PC-3 (cell line): Measurements from ENCODE around the gene MAP2. TPM values are rescaled to one million over a fixed set of nuclear protein-coding genes. Genes with fewer than 3 reads are reported as not detected.

ENCODE experiments used
- ATAC-seq: fragments of 200-7000 bp; cut with Tn5 transposase; 2 replicates; pipeline ENCODE4 v1.9.1; 2020; ENCODE audit warnings: mild to moderate bottlenecking, moderate library complexity
- BruUV-seq: library from RNA; stranded (reverse); fragments of 400-500 nt; replicated peaks from 2 replicates; lab custom pipeline; 2021; lab: Mats Ljungman, UMichigan
- CTCF ChIA-PET: fragments of 300-600 bp; sonication (Branson Sonifier 250); formaldehyde crosslinking; loops from one replicate; lab custom pipeline; 2022; ENCODE audit warnings: antibody characterized with exemption; lab: Charles Lee
- POLR2A ChIA-PET: fragments of 300-600 bp; sonication (Branson Sonifier 250); formaldehyde crosslinking; loops from one replicate; lab custom pipeline; 2022; ENCODE audit warnings: antibody characterized with exemption; ENCODE audit not compliant: unreplicated experiment; lab: Charles Lee
- DNase-seq: peaks from one replicate; pipeline ENCODE4 v3.0.0-alpha.2; 2015
- H2AFZ ChIP-seq: fragments of 300-600 bp; sonication (generic); 2 replicates; pipeline ENCODE4 v1.6.0; 2016; ENCODE audit warnings: antibody characterized with exemption, low read length
- H3F3A ChIP-seq: fragments of 300-600 bp; sonication (generic); one replicate; pipeline ENCODE4 v1.6.0; 2017; ENCODE audit warnings: antibody characterized with exemption, low read length, control low read depth, mild to moderate bottlenecking; ENCODE audit not compliant: unreplicated experiment
- H3K27ac ChIP-seq: fragments of 300-600 bp; sonication (generic); 2 replicates; pipeline ENCODE4 v1.5.1; 2016; ENCODE audit warnings: mild to moderate bottlenecking, low read length
- H3K27me3 ChIP-seq: fragments of 300-600 bp; sonication (generic); 2 replicates; pipeline ENCODE4 v1.6.1; 2016; ENCODE audit warnings: low read length, mixed read lengths
- H3K36me3 ChIP-seq: fragments of 300-600 bp; sonication (generic); 2 replicates; pipeline ENCODE4 v1.6.1; 2016; ENCODE audit warnings: low read depth, mixed run types, low read length, mixed read lengths
- H3K4me1 ChIP-seq: fragments of 300-600 bp; sonication (generic); 2 replicates; pipeline ENCODE4 v1.5.1; 2016; ENCODE audit warnings: low read length; ENCODE audit not compliant: insufficient read depth
- H3K4me2 ChIP-seq: fragments of 300-600 bp; sonication (generic); 2 replicates; pipeline ENCODE4 v1.6.0; 2016; ENCODE audit warnings: low read length
- H3K4me3 ChIP-seq: fragments of 300-600 bp; sonication (generic); 2 replicates; pipeline ENCODE4 v1.5.1; 2016; ENCODE audit warnings: mild to moderate bottlenecking, low read length, mixed read lengths
- H3K79me2 ChIP-seq: fragments of 300-600 bp; sonication (generic); 2 replicates; pipeline ENCODE4 v1.6.1; 2017; ENCODE audit warnings: low read length, mixed read lengths
- H3K9ac ChIP-seq: fragments of 300-600 bp; sonication (generic); 2 replicates; pipeline ENCODE4 v1.6.0; 2016; ENCODE audit warnings: mild to moderate bottlenecking, low read length
- H3K9me2 ChIP-seq: fragments of 300-600 bp; sonication (generic); replicated peaks from 2 replicates; pipeline ENCODE4 v1.6.1; 2016; ENCODE audit warnings: mixed run types, low read length, mixed read lengths
- H3K9me3 ChIP-seq: fragments of 300-600 bp; sonication (generic); 2 replicates; pipeline ENCODE4 v1.6.1; 2016; ENCODE audit warnings: low read length, mixed read lengths
- H4K20me1 ChIP-seq: fragments of 300-600 bp; sonication (generic); 2 replicates; pipeline ENCODE4 v1.6.1; 2016; ENCODE audit warnings: low read length, mixed read lengths
- EZH2 ChIP-seq: fragments of 300-600 bp; sonication (generic); IDR thresholded peaks from one replicate; pipeline ENCODE4 v1.6.1; 2017; ENCODE audit warnings: antibody characterized with exemption, mild to moderate bottlenecking, low read length; ENCODE audit not compliant: unreplicated experiment
- EZH2phosphoT487 ChIP-seq: fragments of 300-600 bp; sonication (generic); IDR thresholded peaks from 2 replicates; pipeline ENCODE4 v1.6.1; 2018; ENCODE audit warnings: mild to moderate bottlenecking, antibody characterized with exemption, low read length, borderline replicate concordance
- intact Hi-C: fragments of 100-400 bp; cut with micrococcal nuclease; formaldehyde crosslinking; loops from 2 replicates; pipeline ENCODE4 v1.9.0; 2023
- total RNA-seq: library from RNA; depleted of rRNA; stranded (reverse); fragments of >200 nt; gene quantifications from 2 replicates; pipeline ENCODE4 v1.2.3, GENCODE V29; 2014
- TF ChIP-seq, protein P1 (sequence below): fragments of 300-600 bp; sonication (generic); conservative IDR thresholded peaks from 2 replicates; pipeline ENCODE4 v1.5.1; 2017; ENCODE audit warnings: antibody characterized with exemption, low read depth, mild to moderate bottlenecking, low read length

MAP2 gene
- total RNA-seq, 1 experiment from 2014 or later: 2.1 TPM

DNA sequence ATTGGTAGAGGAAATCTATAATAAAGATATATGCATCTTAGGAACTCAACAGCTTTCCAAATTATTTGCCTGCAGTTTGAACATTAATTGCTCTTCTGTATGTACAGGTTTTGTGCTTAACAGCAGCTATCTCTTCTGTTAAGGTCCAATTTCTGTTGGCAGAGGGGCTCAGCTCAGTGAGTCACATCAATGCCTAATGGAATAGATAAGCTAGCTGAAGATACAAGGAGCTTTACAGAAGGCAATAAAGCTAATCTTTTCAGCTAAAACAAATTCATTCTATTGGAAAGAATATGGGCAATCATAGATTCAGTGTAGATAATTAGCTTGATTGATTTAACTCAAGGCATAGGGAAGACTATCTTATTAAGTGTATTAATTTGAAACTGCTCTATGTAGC is 289.4 kb downstream of the MAP2 start:
- Histone ChIP-seq H3K9ac (no peak overlapping the region), H3K4me2 (no peak overlapping the region), H3K4me1 (no peaks in the 10 kb centered on the region), H3K27me3 (peaks cover 9% of the 10 kb centered on the region; the same call in 1 of the 2 replicates), H3K9me3 (no peaks in the 10 kb centered on the region), H3K4me3 (no peak overlapping the region), H3K36me3 (no peaks in the 10 kb centered on the region), H4K20me1 (no peaks in the 10 kb centered on the region), H3K9me2 (no peaks in the 10 kb centered on the region), H3K27ac (no peak overlapping the region), H3K79me2 (no peaks in the 10 kb centered on the region), H3F3A (no peaks in the 10 kb centered on the region), H2AFZ (no peak overlapping the region)
- DNase-seq (no peak), ATAC-seq (no peak)
- intact Hi-C loops: no loop called here
- TF ChIP-seq EZH2 (no peak), EZH2phosphoT487 (no peak)
- TF ChIP-seq, protein P1, sequence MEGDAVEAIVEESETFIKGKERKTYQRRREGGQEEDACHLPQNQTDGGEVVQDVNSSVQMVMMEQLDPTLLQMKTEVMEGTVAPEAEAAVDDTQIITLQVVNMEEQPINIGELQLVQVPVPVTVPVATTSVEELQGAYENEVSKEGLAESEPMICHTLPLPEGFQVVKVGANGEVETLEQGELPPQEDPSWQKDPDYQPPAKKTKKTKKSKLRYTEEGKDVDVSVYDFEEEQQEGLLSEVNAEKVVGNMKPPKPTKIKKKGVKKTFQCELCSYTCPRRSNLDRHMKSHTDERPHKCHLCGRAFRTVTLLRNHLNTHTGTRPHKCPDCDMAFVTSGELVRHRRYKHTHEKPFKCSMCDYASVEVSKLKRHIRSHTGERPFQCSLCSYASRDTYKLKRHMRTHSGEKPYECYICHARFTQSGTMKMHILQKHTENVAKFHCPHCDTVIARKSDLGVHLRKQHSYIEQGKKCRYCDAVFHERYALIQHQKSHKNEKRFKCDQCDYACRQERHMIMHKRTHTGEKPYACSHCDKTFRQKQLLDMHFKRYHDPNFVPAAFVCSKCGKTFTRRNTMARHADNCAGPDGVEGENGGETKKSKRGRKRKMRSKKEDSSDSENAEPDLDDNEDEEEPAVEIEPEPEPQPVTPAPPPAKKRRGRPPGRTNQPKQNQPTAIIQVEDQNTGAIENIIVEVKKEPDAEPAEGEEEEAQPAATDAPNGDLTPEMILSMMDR: no peak
- POLR2A ChIA-PET: no interaction called here
- no TSS peak for BruUV-seq
- CTCF ChIA-PET: interaction anchor here (0.6 kb wide), 1 partner anchor 289 kb away, joined by 3 read pairs; the partner anchor contains the start of gene MAP2

DNA sequence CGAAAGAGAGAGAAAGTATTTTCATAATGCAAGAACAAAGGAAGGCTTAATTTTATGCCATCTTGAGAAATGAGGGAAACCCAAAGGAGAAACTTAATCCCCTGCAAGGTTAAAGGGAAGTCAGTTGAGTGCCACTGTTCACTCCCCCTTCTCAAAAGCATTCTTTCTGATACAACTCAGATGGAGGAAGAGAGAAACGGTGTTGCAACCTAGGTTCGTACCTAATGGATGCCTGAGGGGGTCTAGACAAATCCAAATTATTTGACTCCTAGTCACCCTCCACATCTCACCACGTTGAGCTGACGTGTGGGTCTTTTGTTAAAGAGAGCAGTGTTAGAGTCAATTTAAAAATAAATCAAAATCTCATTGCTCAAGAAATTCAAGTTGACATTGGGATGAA is 295.2 kb downstream of the MAP2 start:
- Histone ChIP-seq H3K36me3 (no peaks in the 10 kb centered on the region), H3K79me2 (no peaks in the 10 kb centered on the region), H3K9me2 (no peaks in the 10 kb centered on the region), H3K27me3 (no peaks in the 10 kb centered on the region), H3K9ac (no peak overlapping the region), H3K4me2 (no peak overlapping the region), H3K9me3 (no peaks in the 10 kb centered on the region), H4K20me1 (no peaks in the 10 kb centered on the region), H3K27ac (no peak overlapping the region), H3K4me3 (no peak overlapping the region), H2AFZ (no peak overlapping the region), H3F3A (no peaks in the 10 kb centered on the region), H3K4me1 (no peaks in the 10 kb centered on the region)
- ChIA-PET POLR2A (no interaction called here), CTCF (no interaction called here)
- ATAC-seq: no peak
- BruUV-seq: no TSS peak
- intact Hi-C loops: no loop called here
- no peak for TF ChIP-seq EZH2
- TF ChIP-seq, protein P1: no peak
- TF ChIP-seq EZH2phosphoT487: no peak
- DNase-seq: no peak

DNA sequence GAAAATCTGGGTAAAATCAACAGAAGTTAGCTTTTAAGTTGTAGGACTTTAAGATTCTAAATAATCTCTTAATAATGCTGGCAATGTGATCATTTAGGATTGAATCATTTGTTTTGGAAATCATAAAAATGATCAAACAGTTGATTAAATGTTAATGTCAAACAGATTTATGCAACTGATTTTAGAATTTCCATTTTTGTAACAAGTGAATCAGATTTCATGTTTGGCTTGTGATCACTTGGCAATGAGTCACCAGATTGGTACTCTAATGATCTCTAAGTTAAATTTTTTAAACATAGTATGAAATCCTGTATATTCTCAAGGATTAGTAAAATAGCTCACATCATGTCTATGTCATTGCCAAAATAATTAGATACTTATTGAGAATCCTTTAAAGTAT is 297.6 kb downstream of the MAP2 start:
- Histone ChIP-seq H3K9me3 (no peaks in the 10 kb centered on the region), H3K27me3 (no peaks in the 10 kb centered on the region), H3K4me1 (no peaks in the 10 kb centered on the region), H3K79me2 (no peaks in the 10 kb centered on the region), H3K9ac (no peak overlapping the region), H3K36me3 (no peaks in the 10 kb centered on the region), H4K20me1 (no peaks in the 10 kb centered on the region), H3F3A (no peaks in the 10 kb centered on the region), H2AFZ (no peak overlapping the region), H3K4me2 (no peak overlapping the region), H3K9me2 (no peaks in the 10 kb centered on the region), H3K27ac (no peak overlapping the region), H3K4me3 (no peak overlapping the region)
- no TSS peak for BruUV-seq
- intact Hi-C loops: no loop called here
- ATAC-seq (no peak), DNase-seq (peak; percentile 8)
- CTCF ChIA-PET: no interaction called here
- TF ChIP-seq EZH2phosphoT487 (no peak), EZH2 (no peak)
- TF ChIP-seq, protein P1: no peak
- POLR2A ChIA-PET: interaction anchor here (0.5 kb wide), 1 partner anchor 195 kb away, joined by 3 read pairs; no protein-coding TSS in a partner anchor
